UCSD-AML1 (cell line): ENCODE data around the gene MYO9B.

ENCODE experiments used
- DNase-seq: peaks from one replicate; lab custom pipeline; 2025; ENCODE audit not compliant: unreplicated experiment; lab: John Stamatoyannopoulos, UW

MYO9B gene

DNA sequence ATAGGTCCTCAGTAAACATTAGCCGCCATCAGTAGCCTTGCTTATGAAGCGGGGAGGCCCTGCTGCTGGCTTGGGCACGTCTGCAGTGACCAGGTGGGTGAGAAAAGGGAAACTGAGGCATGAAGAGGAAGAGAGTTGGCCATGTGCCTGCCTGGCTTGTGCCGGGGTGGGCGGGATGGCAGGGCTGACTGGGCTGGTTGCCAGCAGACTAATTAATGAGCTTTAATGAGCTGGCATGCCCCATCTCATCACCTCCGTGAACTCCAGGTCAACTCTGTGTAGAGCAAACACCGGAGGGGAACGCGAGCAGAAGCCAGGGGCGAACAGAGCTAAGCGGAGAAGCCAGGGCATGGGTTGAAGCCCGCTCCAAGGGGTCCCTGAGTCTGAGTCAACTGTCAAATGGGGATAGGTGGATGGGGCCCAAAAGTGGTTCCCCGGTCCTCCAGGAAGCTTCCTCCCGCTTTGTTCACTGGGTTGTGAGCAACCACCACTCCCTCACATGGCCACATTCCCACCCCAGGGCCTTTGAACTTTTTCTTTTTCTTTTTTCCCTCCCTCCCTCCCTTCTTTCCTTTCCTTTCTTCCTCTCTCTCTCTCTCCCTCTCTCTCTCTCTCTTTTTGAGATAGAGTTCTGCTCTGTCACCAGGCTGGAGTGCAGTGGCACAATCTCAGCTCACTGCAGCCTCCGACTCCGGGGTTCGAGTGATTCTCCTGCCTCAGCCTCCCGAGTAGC is 161.4 kb downstream of the MYO9B start:
- no peak for DNase-seq

DNA sequence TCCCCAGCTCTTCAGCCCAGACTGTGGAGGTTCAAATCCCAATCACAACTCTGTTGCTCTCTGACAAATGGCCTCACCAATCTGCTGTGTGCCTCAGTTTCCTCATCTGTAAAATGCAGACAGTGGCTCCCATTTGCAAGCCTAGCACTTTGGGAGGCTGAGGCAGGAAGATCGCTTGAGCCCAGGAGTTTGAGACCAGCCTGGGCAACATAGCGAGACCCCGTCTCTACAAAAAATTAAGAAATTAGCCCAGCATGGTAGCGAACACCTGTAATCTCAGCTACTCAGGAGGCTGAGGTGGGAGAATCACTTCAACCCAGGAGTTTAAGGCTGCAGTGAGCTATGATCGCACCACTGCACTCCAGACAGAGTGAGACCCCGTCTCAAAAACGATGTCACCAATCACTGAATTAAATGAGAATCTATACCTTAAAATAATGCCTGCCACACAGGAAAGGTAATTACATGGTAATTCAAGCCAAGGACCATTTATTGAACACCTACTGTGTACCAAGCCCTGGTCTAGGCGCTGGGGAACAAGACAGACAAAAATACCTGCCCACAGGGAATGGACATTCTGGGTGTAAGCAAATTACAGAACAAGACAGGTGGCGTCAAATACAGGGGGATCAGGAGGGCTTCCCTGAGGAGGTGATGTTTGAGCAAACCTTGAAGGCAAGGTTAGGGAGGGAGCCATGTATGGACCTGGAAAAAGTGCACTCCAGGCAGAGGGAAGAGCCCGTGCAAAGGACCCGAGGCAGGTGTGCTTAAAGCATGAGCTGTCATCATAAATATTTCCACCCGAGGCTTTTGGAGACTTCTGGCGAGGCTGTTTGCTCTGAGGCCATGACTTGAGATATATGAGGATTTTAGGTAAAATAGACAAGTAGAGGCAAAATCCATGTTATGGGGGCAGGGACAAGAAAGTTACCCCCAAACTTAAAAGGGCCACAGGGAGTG is 162.4 kb downstream of the MYO9B start:
- no peak for DNase-seq

DNA sequence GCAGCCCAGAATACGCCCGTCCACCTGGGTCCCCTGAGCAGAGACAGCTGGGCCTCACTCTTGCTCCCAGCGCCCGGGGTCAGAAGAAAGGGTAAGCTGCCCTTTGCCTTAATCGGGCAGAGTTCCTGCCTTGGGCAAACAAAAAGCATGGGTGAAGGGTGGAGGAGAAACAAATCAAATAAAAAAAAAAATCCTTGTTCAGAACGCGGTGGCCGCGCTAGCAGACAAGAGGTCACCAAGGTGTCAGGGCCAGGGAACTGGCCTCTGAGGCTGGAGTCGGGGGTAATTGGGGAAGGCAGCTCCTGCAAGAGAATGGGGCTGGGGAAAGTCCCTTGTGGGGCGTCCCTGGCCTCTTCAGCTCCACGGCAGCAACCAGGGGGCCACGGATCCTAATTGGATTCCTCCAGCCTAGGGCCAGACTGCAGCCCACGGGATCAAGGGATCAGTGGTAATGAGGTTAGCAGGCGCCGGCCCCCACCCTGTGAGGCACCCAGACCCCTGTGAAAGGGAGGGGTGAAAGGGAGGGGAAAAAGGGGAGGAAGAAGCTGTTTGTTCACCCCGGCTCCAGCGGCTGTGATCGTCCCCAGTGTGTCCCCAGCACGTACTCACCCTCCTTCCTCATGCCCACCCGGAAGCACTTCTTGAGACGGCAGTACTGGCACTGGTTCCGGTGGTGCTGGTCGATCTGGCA is 164.6 kb downstream of the MYO9B start:
- no peak for DNase-seq

DNA sequence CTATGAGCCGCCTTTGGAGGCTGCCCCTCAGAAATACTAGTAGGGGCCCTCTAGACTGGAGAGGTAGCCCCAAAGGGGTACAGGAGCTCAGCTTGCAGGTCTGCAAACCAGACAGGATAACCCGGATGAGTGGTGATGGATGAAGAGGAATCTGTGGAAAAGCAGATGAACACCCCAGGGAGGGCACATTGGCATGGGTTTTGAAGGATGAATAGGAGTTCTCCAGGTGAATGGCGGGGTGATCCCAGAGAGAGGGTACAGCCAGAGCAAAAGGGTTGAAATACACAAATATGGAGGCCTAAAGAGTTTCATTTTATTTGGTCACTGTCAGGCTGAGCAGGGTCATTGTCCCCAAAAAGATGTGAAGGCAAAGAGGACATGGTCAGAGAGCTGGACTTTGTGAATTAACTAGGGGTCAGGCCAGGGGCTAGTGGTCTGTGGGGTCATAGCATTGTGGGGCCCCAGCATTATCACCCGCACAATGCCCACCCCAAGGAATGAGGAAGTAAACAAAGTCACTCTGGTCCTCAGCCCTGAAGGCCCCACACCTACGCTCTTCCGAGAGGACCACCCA is 165.3 kb downstream of the MYO9B start:
- no peak for DNase-seq

DNA sequence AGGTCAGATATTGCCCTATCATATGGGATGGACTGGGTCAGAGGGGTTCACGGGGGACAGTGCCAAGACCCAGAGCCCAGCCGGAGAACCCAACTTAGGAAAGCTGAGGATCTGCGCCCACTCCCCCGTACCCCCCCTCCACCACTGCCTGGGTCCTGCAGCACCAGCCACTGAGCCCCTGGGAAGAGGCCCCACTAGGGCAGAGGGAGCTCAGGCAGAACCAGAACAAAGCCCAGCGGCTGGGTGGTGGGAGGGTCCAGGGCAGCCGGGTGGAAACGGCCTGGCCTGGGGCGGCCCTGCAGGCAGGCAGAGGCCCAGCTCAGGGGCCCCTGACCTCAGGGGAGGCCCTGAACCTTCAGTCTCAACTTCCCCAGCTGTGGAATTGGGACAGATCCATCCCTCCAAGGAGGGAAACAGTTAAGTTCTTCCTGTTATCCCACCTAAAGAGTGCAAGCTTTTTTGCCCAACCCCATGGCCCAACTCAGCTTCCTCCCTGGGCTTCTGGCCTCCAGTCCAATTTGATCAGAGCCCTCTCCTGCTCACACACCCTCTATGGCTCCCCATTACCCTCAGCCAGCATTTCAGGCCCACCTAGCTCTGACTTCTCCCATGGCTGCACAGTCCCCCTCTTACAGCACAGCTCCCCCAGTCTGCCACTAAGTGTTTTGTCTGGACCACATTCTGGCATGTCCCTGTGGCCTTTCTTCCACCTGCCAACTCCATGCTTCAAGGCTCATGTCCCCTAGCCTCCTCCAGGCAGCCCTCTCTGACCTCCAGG is 167.0 kb downstream of the MYO9B start:
- DNase-seq: no peak

DNA sequence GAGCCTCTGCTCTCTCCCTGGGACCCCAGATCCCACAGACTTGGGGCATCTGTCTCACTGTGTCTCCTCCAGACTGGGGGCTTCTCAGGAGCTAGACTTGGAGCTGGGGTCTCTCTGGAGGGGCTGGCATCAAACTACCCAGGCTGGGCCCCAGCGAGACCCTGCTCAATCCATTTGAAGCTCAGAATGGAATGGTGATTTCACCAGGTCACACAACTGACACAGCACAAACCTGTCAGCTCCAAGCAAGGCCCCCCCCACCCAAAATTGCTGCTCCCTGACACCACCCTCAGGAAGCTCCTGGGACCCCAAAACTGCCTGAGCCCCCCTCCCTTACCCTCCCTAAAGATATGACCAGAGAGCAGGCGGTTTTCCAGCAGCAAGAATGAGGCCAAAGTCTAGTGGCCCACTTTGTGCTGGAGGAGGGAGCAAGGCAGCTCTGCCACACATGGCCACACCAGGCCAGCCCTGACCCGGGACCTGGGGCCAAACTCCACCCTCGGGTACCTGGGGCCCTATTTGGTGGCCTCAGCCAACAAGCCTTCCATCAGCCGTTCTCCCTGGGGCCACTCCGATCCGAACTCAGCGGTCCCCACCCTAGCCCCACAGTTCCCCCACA is 167.7 kb downstream of the MYO9B start:
- no peak for DNase-seq

DNA sequence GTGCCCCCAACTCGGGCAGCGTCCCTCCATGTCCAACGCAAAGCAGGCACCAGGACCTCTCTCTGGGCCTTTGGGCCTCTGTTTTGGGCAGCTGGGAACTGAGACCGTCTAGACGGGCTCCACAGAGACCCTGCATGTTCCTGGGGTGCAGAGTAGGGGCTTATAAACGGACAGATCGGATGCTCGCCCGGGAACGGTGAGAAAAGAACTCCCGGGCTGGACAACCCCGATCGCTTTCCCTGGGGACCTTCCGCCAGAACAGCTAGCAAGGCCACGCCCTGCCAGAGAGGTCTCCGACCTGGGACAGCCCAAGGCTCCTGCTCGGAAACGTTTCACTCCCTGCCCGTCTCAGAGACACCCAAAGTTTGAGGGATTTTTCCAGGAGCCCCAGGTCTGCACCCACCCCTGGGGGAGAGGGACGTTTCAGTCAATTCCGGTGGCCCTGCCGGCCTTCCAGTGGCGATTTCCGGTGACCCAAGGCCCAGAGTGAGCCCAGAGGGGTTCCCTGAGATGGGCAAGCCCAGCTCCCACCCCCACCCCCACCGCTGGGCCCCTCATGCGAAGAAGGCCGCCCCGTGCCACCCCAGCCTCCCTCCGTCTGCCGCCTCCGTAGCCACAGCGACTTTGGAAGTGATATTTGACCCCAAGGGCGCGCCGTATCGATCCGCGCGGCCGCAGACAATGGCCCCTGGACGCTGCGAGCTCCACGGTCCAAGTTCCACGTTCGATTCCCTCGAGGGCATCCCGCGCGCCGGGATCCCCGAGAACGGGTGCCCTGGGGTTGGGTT is 168.4 kb downstream of the MYO9B start:
- DNase-seq: no peak

DNA sequence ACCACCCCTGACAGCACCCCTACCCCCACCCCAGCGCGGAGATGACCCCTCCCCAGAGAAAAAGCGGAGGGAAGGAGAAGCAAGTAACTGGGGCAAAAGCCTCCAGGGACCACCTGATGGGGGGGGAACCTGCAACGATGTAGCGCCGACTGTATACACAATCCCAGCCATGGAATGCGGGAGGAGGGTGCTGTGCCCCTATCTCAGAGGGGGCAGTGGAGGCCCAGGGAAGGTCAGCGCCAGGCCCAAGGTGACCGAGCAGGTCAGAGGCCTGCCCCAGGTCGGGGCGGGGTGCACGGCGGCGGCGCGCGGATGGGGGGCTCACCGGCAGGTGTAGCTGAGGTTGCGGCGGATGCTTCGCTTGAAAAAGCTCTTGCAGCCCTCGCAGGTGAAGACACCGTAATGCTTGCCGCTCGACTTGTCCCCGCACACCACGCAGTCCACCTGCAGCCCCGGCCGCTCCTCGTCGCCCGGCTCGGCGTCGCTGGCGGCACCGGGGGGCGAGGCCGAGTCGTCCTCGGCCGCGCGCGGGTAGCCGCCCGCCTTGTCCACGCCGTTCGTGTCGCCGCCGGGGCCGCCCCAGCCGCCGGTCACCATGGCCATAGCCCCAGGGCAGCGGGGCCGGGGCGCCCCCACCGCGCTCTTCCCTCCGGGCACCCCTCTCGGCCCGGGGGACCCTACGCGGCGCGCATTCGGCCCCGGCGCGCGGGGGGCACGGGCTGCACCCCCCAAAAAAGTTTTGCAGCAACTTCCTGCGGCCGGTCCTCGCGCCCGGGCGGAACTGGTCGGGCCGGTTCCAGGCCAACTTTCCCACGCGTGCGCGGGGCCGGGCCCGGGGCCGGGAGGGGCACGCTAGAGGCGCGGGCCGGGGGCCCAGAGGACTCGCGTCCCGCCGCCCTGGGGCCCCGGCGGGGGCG is 169.3 kb downstream of the MYO9B start:
- no peak for DNase-seq

DNA sequence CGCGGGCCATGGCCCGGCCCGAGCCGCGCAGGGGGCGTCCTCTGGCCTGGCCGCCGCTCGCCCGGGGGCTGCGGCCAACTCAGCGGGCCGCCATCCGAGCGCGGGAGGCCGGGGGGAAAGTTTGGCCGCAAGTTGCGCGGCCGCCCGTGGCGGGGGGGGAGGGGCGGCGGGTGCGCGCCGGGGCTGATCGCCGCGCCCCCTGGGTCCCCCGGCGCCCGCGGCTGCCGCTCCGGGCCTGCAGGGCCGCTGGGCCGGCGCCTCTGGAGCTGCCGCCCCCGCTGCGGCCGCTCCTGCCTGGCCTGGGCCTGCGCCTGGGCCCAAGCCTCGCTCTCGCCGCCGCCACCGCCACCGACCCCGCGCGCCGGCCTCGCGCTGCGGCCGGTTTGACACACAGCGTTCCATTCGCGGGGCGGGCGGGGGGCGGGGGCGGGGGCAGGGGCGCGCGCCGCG is 170.0 kb downstream of the MYO9B start, which contains the start of gene NR2F6:
NR2F6 (minus strand) TSS at position 385 of the 450 bp plus-strand sequence. CDS start 699 bp downstream, outside the sequence.
- DNase-seq: no peak

DNA sequence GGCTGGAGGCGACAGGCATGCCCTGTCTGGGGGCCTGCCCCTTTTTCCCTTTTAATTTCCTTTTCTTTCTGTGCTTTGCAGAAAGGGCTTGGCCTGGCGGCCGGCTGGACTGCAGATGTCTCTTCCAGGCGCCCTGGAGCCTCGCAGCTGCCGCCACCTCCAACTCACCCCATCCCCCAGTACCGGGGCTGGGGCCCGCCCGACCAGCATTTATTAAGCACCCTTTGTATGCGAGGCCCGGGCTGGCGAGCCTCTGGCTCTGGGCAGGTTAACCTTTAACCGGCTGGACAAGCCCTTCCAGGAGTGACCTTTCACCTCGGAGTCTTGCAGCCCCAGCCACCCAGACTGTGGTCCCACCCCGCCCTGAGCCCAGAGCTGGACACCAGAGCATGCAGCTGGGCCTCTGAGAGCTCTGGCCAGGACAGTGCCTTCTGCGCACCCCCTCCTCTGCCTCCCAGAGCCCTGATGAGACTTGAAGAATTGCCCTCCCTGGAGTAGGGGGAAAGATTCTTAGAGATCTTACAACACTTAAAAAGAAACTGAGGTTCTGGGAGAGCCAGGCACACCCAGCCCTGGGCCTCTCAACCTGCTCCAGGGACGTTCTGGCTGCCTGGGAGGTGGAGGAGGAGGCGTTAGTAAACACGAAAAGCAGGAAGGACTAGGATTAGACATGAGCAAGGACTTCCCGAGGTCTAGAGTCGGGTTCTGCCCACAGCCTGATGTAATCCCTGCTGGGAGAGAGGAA is 171.3 kb downstream of the MYO9B start:
- no peak for DNase-seq

DNA sequence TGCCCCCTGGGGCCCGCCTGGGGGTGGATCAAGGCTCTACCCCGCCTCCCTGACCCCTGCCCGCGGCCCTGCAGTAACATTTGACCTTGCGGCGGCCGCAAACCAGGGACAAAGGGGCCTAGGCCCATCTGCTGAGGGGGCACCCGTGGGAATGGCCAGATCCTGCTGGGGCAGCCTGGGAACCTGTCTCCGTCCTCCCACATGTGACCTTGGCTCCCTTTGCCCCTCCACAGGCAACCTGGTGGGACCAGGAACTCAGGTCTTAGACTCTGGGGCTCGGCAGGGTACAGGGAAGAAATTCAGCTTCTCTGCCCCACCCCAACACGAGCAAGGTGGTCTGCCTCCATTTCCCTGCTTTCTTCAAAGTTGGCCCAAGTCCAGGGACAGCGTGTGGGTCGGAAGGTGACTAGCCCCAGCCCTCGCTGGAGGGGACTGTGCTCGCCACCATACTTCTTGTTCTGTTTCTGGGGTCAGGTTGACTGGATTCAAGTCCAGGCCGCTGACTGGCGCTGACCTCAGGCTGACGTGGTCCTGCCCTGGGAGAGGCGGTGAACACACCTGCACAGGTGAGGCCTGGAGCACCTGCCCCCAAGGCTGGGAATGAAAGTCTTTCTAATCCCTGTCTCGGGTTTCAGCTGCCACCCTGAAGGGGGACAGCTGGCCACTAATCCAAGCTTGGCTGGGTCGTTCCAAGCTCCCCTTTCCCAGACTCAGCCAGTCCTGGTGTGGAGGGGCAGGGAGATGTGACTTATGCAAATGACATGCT is 172.6 kb downstream of the MYO9B start:
- no peak for DNase-seq

DNA sequence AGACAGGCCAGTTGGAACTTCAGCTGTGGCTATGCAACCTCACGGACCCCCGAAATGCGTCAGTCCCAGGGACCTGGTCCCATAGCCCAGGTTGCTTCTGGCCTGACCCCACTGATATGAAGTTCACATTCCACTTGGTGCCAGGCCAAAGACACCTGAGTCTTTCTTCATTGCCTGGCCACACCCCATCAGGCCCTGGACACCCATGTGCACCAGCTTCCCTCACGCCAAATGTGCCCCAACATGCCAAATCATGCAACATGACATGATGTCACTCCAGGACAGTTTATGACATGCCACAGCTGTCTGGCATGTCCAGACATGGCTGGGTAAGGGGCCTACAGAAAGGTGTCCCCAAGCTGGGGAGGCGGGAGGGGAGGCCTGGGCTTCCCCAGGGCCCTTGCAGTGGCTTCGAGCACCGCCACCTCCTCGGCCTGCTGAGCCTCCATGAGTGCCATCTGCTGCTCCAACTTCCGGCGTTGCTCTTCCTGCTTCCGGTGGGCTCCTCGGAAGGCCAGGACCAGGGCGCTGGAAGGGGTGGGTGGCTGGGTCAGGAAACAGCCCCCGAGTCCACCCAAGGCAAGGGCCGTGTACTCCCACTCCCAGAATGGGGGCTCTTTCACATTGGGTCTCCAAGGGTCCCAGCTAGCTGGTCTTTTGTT is 174.4 kb downstream of the MYO9B start:
- DNase-seq: no peak

DNA sequence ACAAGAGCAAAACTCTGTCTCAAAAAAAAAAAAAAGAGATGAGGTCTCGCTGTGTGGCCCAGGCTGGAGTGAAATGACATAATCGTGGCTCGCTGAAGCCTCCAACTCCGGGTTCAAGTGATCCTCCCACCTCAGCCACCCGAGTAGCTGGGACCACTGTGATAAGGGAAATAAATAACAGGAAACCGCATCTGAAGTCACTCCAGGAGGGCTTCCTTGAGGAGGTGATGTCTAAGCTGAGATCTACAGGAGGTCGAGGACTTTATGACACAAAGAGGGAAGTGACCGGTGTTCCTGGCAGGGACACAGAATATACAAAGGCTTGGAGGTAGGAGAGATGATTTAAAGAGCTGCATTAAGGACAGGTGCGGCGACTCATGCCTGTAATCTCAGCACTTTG is 179.1 kb downstream of the MYO9B start:
- DNase-seq: no peak

DNA sequence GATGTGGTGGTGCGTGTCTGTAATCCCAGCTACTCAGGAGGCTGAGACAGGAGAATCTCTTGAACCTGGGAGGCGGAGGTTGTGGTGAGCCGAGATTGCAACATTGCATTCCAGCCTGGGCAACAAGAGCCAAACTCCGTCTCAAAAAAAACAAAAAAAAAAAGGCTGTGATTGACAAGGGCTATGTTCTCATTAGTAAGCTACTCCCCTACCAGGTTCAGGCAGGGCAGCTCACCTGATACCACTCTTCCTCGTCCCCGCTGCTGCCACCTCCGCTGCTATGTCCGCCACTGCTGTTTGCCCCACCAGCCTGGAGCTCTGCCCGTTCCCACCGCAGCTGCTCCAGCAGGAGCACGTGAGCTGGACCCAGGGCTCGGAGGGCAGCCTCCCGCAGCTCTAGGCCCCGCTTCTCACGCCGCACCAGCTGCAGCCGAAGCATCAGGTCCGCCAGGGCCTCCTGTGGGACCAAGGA is 179.6 kb downstream of the MYO9B start:
- no peak for DNase-seq

DNA sequence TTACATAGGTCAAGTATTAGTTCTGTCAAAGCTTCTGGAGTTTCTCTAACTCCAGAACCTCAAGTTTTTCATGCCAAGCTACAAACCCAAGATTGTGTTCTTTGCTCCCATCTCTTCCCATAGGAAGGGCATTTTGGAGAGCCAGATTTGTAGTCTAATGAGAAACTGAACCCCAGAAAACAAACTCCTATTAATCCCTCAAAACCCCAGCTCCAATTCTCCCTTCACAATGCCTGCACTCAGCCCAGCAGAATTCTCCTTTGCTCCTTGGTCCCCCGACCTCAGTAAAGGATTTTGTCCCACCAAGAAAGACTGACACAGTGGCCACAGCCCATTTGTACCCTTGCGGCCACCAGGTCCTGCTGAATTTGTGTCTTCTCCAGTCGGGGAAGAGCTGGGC is 180.6 kb downstream of the MYO9B start:
- no peak for DNase-seq
